VCaP (cell line): ENCODE measurements around the gene UBE2M.

Experiments used
- H3K27ac ChIP-seq: fragments of 450-650 bp; 2 replicates; pipeline ENCODE4 v1.5.1; 2017
- TF ChIP-seq, protein P1 (sequence below): fragments of 450-650 bp; conservative IDR thresholded peaks from 2 replicates; pipeline ENCODE4 v1.5.1; 2017; ENCODE audit warnings: mild to moderate bottlenecking, moderate library complexity

The UBE2M gene

DNA sequence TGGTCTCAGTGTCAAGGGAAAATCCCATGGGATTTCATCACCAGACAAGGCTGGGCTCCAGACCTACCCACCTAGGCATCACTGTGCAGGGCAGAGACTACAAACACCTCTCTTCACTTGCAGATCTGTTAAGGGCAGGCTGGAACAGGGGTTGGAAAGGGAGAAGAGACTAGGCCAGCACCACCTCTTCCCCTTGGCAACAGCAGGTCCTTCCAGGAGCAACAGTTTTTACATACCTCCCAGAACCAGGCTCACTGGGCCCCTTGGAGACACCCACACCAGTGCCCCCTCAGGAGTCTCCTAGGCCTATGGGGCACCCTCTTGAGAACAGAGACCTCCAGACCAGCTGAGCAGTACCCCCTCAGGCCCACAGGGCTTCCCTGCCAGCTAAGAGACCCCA is 2.5 kb upstream of the UBE2M start:
- TF ChIP-seq, protein P1, sequence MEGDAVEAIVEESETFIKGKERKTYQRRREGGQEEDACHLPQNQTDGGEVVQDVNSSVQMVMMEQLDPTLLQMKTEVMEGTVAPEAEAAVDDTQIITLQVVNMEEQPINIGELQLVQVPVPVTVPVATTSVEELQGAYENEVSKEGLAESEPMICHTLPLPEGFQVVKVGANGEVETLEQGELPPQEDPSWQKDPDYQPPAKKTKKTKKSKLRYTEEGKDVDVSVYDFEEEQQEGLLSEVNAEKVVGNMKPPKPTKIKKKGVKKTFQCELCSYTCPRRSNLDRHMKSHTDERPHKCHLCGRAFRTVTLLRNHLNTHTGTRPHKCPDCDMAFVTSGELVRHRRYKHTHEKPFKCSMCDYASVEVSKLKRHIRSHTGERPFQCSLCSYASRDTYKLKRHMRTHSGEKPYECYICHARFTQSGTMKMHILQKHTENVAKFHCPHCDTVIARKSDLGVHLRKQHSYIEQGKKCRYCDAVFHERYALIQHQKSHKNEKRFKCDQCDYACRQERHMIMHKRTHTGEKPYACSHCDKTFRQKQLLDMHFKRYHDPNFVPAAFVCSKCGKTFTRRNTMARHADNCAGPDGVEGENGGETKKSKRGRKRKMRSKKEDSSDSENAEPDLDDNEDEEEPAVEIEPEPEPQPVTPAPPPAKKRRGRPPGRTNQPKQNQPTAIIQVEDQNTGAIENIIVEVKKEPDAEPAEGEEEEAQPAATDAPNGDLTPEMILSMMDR: no peak
- H3K27ac ChIP-seq: no peak overlapping the region; the same call in 1 of the 2 replicates

DNA sequence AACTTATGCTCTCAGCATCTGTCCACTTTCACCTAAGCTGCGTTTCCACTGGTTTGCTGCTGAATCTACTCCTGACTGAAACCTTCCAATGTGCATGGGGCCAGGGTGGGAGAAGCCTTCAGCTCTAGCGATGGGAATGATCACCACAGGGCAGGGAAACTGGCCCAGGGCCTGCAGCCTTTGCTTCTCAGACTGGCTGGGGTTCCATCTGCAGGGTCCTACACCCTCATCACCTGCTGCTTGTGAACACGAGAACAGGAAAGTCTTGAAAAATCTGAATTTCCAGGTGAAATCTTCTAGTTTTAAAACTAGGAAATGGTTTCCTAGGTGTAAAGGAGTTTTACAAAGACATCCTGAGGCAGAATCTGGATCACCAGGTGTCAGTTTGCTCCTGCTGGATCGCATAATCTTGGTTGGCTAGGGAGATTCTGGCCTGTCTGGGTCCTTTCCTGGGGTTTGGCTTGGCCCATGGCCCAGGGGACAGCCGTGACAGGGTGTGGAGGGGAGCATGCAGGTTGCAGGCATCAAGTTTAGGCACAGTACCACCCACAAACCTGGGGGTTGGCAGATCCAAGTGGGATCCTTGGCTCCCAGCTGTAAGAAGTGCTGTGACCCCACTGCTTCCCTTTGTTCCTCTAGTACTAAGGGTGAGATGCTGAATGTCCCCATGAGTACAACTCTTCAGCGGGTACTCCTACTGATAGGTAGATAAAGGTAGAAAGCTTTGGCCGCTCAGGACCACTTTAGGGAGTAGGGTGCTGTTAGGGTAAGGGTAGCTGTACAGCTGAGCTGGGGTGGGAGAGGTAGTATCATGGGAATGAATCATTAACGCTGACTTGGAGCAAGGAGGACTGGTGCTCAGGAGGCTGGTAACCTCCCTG is 1.8 kb upstream of the UBE2M start:
- H3K27ac ChIP-seq: peak overlapping the region; percentile 100
- TF ChIP-seq, protein P1: no peak

DNA sequence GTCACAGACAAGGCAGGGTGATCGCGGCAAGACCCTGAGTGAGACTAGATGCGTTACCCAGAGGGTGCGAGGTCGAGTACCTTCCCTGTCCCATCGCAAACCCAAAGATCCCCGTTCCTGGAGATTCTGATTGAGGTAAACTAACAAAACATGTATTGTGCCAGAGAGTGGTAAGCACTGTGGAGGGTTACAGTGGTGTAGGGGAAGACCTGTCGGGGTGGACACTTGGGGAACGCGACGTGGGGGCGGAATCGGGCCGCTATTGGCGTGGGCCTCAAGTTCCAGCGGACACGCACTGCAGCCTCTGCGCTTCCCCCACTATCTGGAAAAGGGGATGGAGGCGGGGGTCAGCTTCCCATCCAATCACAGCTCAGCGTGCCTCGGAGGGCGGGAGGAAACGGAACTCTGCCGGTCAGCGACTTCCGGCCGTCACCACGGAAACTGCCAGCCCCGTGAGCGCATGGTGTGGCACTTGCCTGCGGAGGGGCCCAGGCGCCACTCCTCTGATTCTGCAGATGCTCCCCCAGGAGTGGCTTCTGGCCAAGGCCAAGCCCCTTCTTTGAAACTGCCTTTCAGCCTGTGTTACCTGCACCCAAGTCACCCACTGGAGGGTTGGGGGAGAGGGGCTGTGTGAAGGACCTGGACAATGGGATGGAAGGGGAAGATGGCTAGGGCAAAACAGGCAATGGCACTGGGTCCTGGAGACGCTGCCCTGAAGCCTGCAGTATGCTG is 1.0 kb upstream of the UBE2M start:
- H3K27ac ChIP-seq: peak overlapping the region; percentile 100
- TF ChIP-seq, protein P1: no peak

DNA sequence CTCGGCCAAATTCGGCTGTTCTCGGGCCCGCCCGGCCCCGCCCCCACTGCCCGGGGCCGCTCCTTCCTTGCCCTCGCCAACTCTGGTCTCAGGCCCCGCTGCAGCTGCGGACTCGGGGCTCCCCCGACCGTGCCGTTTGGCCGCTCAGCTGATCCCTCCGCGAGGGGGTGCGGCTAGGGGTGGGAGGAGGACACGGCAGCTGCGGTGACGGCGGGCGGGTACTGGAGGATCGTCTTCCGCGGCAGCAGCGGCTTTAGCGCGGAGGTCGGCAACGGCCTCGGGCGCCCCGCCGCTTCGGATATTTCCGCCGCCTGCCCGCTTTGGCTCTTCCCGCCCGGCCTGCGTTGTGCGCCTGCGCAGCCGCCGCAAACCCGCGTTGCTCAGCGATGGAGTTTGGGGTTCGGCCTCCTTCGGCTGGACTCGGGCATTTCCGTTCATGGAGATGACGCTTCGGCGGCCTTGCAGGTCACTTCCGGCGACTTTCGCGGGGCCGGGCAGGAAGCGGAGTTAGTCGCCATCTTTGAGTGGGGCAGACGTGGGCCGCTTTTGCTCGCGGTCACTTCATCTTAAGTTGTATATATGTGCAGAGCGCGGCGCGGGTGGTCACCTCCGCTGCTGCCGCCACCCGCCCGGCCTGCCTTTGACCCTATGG is 338 bp upstream of the UBE2M start:
- H3K27ac ChIP-seq: peak overlapping the region; percentile 100
- TF ChIP-seq, protein P1: no peak

DNA sequence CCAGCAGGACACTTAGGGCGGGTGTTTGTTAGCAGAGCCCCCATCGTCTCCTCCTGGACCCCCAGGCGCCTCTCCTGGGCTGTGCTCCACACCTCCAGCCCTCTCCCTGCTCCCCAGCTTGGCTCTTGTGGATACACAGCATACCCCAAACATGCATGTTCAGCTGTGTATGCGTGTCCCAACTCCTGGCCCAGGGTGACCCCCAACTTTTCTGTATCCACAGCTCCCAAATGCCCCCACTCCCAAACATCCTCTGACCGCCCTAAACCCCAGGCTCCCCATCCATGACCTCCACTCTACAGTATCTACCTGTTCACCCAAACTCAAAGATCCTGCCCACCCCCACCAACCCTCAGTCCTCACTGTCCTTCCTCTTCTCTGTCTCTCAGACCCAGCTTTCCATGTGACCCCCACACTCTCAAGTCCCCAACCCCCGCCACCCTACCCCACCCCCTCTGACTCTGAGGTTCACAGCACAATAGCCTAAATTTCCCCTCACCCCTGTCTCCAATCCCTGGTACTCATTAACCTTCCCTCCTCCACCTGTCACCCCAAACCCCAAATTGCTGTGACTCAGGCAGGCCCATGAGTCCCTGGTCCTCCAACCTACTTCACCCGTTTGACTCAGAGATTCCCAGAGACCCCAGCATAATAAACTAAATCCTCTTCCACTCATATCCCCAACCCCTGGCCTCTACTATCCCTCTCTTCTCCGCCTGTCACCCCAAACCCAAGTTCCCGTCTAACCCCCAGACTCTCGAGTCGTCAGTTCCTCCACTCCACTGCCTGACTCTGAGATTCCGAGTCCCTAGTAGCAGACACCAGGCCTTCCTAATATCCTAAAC is 968 bp downstream of the UBE2M start:
- TF ChIP-seq, protein P1: no peak
- H3K27ac ChIP-seq: peak overlapping the region; percentile 100

DNA sequence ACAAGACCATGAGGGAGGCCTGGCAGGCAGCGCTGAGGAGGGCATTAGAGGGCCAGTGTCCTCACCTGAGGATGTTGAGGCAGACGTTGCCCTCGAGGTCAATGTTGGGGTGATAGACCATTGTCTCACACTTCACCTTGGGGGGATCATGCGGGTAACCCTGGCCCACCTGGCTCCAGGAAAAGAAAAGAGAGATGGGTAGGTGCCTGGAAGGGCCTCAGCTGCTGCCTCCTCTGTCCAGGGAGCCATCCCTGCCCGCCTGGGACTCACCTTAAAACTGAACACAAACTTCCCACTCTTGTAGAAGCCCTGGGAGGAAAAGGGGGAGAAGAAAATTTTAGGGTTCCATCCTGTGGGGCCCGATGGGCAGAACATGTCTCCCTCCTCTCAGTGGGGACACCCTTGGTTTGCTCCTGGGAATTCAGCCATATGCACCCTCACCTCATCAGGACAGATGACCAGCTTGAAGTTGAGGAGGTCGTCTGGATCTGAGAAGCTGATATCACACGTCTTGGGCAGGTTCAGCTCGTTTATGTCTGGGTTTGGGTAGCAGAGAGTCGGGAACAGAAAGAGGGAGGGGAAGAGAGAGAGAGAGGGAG is 1.7 kb downstream of the UBE2M start:
- TF ChIP-seq, protein P1: no peak
- peak overlapping the region; percentile 100 for H3K27ac ChIP-seq
